SJSA1 (cell line): Measurements from ENCODE around the gene KCNS1. TPM values are rescaled to one million over a fixed set of nuclear protein-coding genes. Genes with fewer than 3 reads are reported as not detected.

Source experiments
- DNase-seq, 2 experiments: peaks; one replicate each; pipeline ENCODE4 v3.0.0-alpha.2; 2015 to 2020; ENCODE audit warnings: low spot score in 2 of 2, low read depth in 1 of 2
- H3K27ac ChIP-seq: fragments of 250-450 bp; sonication (Bioruptor Pico); 2 replicates; pipeline ENCODE4 v1.5.1; 2020; ENCODE audit warnings: mild to moderate bottlenecking, moderate library complexity
- H3K27me3 ChIP-seq: fragments of 250-450 bp; sonication (Bioruptor Pico); replicated peaks from 2 replicates; pipeline ENCODE4 v1.5.1; 2020; ENCODE audit warnings: mild to moderate bottlenecking, moderate library complexity
- H3K36me3 ChIP-seq: fragments of 250-450 bp; sonication (Bioruptor Pico); 2 replicates; pipeline ENCODE4 v1.5.1; 2020; ENCODE audit warnings: mild to moderate bottlenecking
- H3K4me1 ChIP-seq: fragments of 250-450 bp; sonication (Bioruptor Pico); replicated peaks from 2 replicates; pipeline ENCODE4 v1.6.1; 2021; ENCODE audit warnings: mild to moderate bottlenecking
- H3K4me3 ChIP-seq: fragments of 250-450 bp; sonication (Bioruptor Pico); 2 replicates; pipeline ENCODE4 v1.5.1; 2020; ENCODE audit warnings: mild to moderate bottlenecking
- H3K9me3 ChIP-seq: fragments of 250-450 bp; sonication (Bioruptor Pico); replicated peaks from 2 replicates; pipeline ENCODE4 v1.5.1; 2020; ENCODE audit warnings: mild to moderate bottlenecking
- total RNA-seq: library from RNA; depleted of rRNA; stranded (reverse); fragments of >200 nt; shearing (Covaris generic); gene quantifications from 2 replicates; pipeline ENCODE4 v1.2.3, GENCODE V29; 2014

The KCNS1 gene
- total RNA-seq, 1 experiment from 2014 or later: not detected

- H3K9me3 ChIP-seq: no peaks in the 10 kb centered on the region
- H3K36me3 ChIP-seq: peaks cover 7% of the 10 kb centered on the region; the same call in 1 of the 2 replicates
- peak; percentile 41 to 47 for DNase-seq
- H3K4me3 ChIP-seq: no peak overlapping the region
- H3K27ac ChIP-seq: peak overlapping the region; percentile 81
- H3K4me1 ChIP-seq: peaks cover 38% of the 10 kb centered on the region
- no peaks in the 10 kb centered on the region for H3K27me3 ChIP-seq
These were observed 41.8 kb downstream of the KCNS1 start for GRCh38 chr20:45059022-45059728.

GRCh38 chr20:45058168-45058850 is 42.6 kb downstream of the KCNS1 start:
- no peak for DNase-seq
- Histone ChIP-seq H3K27ac (no peak overlapping the region; the same call in 1 of the 2 replicates), H3K9me3 (no peaks in the 10 kb centered on the region), H3K27me3 (no peaks in the 10 kb centered on the region; the same call in 1 of the 2 replicates), H3K4me3 (no peak overlapping the region), H3K4me1 (peaks cover 47% of the 10 kb centered on the region), H3K36me3 (peaks cover 10% of the 10 kb centered on the region)

- H3K27me3 ChIP-seq: no peaks in the 10 kb centered on the region; the same call in 1 of the 2 replicates
- DNase-seq: no peak
- H3K36me3 ChIP-seq: peaks cover 11% of the 10 kb centered on the region
- H3K4me1 ChIP-seq: peaks cover 48% of the 10 kb centered on the region
- H3K9me3 ChIP-seq: no peaks in the 10 kb centered on the region
- no peak overlapping the region for H3K4me3 ChIP-seq
- H3K27ac ChIP-seq: no peak overlapping the region
These were observed 44.3 kb downstream of the KCNS1 start for GRCh38 chr20:45056473-45057173.

- H3K27ac ChIP-seq: no peak overlapping the region
- no peak overlapping the region for H3K4me3 ChIP-seq
These were observed 45.9 kb downstream of the KCNS1 start for GRCh38 chr20:45055056-45055455.

GRCh38 chr20:45053430-45054351 is 47.2 kb downstream of the KCNS1 start:
- H3K36me3 ChIP-seq: peaks cover 11% of the 10 kb centered on the region
- H3K27me3 ChIP-seq: no peaks in the 10 kb centered on the region; the same call in 1 of the 2 replicates
- H3K27ac ChIP-seq: peak overlapping the region; percentile 39
- H3K4me1 ChIP-seq: peaks cover 29% of the 10 kb centered on the region
- DNase-seq: no peak
- H3K9me3 ChIP-seq: no peaks in the 10 kb centered on the region
- no peak overlapping the region for H3K4me3 ChIP-seq

More at GRCh38 chr20:45055056-45055455, 45.9 kb downstream of the KCNS1 start:
- Histone ChIP-seq H3K9me3 (no peaks in the 10 kb centered on the region), H3K36me3 (peaks cover 11% of the 10 kb centered on the region), H3K27me3 (no peaks in the 10 kb centered on the region; the same call in 1 of the 2 replicates), H3K4me1 (peaks cover 34% of the 10 kb centered on the region)
- DNase-seq: no peak

- Histone ChIP-seq H3K4me3 (no peak overlapping the region), H3K27me3 (no peaks in the 10 kb centered on the region; the same call in 1 of the 2 replicates), H3K36me3 (peaks cover 11% of the 10 kb centered on the region), H3K9me3 (no peaks in the 10 kb centered on the region), H3K4me1 (peaks cover 27% of the 10 kb centered on the region), H3K27ac (peak overlapping the region; percentile 39)
- DNase-seq: peak in 1 of 2 experiments; percentile 54
These were observed 48.1 kb downstream of the KCNS1 start for GRCh38 chr20:45052698-45053429.

- H3K9me3 ChIP-seq: no peaks in the 10 kb centered on the region
- no peaks in the 10 kb centered on the region; the same call in 1 of the 2 replicates for H3K27me3 ChIP-seq
- DNase-seq: no peak
- H3K4me1 ChIP-seq: peaks cover 27% of the 10 kb centered on the region
- peaks cover 4% of the 10 kb centered on the region for H3K36me3 ChIP-seq
- H3K4me3 ChIP-seq: no peak overlapping the region
- H3K27ac ChIP-seq: no peak overlapping the region
These were observed 49.5 kb downstream of the KCNS1 start for GRCh38 chr20:45051204-45052060.

- Histone ChIP-seq H3K9me3 (no peaks in the 10 kb centered on the region), H3K36me3 (peaks cover 4% of the 10 kb centered on the region), H3K27ac (no peak overlapping the region), H3K4me1 (peaks cover 31% of the 10 kb centered on the region), H3K4me3 (no peak overlapping the region), H3K27me3 (no peaks in the 10 kb centered on the region; the same call in 1 of the 2 replicates)
- DNase-seq: no peak
These were observed 50.9 kb downstream of the KCNS1 start for GRCh38 chr20:45049904-45050471.

- DNase-seq: no peak
- no peaks in the 10 kb centered on the region for H3K9me3 ChIP-seq
- no peaks in the 10 kb centered on the region; the same call in 1 of the 2 replicates for H3K27me3 ChIP-seq
- no peak overlapping the region for H3K4me3 ChIP-seq
- H3K36me3 ChIP-seq: peaks cover 4% of the 10 kb centered on the region
- no peak overlapping the region for H3K27ac ChIP-seq
- peaks cover 37% of the 10 kb centered on the region for H3K4me1 ChIP-seq
These were observed 51.5 kb downstream of the KCNS1 start for GRCh38 chr20:45049438-45049837.

- H3K9me3 ChIP-seq: no peaks in the 10 kb centered on the region
- no peaks in the 10 kb centered on the region for H3K36me3 ChIP-seq
- peaks cover 34% of the 10 kb centered on the region for H3K4me1 ChIP-seq
- DNase-seq: no peak
- H3K27ac ChIP-seq: no peak overlapping the region
- H3K27me3 ChIP-seq: no peaks in the 10 kb centered on the region
- H3K4me3 ChIP-seq: no peak overlapping the region
These were observed 53.3 kb downstream of the KCNS1 start for GRCh38 chr20:45047581-45048119.

GRCh38 chr20:45044601-45045000 is 56.3 kb downstream of the KCNS1 start:
- H3K4me1 ChIP-seq: peaks cover 52% of the 10 kb centered on the region
- H3K4me3 ChIP-seq: no peak overlapping the region
- H3K27ac ChIP-seq: peak overlapping the region; percentile 69
- no peaks in the 10 kb centered on the region for H3K27me3 ChIP-seq
- no peaks in the 10 kb centered on the region for H3K9me3 ChIP-seq
- H3K36me3 ChIP-seq: no peaks in the 10 kb centered on the region
- DNase-seq: peak in 1 of 2 experiments; percentile 37
